COLO829 (cell line): ENCODE data around the gene ZNF276.
"Not testable (repeated sequence)": the region's sequence is repeated elsewhere in the genome, so short reads cannot be mapped to it uniquely, and the experiment has no call there.

Experiments
- DNase-seq: peaks from one replicate; pipeline ENCODE4 v3.0.0; 2012; ENCODE audit warnings: low spot score

Gene ZNF276, protein sequence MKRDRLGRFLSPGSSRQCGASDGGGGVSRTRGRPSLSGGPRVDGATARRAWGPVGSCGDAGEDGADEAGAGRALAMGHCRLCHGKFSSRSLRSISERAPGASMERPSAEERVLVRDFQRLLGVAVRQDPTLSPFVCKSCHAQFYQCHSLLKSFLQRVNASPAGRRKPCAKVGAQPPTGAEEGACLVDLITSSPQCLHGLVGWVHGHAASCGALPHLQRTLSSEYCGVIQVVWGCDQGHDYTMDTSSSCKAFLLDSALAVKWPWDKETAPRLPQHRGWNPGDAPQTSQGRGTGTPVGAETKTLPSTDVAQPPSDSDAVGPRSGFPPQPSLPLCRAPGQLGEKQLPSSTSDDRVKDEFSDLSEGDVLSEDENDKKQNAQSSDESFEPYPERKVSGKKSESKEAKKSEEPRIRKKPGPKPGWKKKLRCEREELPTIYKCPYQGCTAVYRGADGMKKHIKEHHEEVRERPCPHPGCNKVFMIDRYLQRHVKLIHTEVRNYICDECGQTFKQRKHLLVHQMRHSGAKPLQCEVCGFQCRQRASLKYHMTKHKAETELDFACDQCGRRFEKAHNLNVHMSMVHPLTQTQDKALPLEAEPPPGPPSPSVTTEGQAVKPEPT

DNA sequence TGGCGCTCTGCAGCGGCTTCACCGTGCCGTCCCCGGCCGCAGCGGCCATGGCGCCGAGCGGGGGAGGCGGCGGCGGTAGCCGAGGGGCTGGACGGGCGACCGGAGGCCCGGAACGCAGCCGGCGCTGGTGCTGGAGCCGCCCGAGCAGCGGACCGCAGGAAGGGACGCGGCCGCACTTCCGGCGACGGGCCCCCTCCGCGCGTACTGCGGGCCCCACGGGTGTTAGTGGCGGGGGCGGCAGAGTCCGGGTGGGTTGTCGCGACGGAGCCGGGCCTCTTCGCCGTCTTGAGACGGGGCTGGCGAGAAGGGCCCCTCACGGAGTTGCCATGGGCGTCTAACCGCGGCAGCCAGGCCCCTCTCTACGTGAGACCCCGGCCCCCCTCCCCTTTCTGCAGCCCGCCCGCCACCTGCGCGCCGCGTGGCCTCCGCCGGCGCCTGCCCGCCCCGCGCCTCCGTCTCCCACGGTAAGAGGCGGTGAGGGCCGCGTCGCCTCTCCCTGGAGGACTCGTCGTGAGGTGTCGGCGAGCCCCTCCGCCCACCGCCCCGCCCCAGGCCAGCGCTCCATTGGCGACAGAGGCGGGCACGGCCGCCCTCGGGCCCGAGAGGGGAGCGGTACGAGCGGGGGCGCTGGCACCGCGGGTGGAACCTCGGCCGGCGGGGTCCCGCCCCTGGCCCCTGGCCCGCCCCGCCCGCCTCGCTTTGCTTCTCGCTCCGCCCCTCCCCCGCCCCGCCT is at the start of gene ZNF276, which contains the start of gene VPS9D1:
Gene ZNF276 (plus strand): TSS at position 725 of the 733 bp plus-strand sequence. CDS start 104 bp downstream, outside the sequence.
Gene VPS9D1 (minus strand): TSS at position 86 of the 733 bp plus-strand sequence. CDS start 37 bp downstream, at position 49.
- DNase-seq: no peak

DNA sequence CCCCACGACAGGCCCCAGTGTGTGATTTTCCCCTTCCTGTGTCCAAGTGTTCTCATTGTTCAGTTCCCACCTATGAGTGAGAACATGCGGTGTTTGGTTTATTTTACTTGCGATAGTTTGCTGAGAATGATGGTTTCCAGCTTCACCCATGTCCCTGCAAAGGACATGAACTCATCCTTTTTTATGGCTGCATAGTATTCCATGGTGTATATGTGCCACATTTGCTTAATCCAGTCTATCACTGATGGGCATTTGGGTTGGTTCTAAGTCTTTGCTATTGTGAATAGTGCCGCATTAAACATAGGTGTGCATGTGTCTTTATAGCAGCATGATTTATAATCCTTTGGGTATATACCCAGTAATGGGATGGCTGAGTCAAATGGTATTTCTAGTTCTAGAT is 49.8 kb upstream of the ZNF276 start:
- DNase-seq: not testable (repeated sequence)

DNA sequence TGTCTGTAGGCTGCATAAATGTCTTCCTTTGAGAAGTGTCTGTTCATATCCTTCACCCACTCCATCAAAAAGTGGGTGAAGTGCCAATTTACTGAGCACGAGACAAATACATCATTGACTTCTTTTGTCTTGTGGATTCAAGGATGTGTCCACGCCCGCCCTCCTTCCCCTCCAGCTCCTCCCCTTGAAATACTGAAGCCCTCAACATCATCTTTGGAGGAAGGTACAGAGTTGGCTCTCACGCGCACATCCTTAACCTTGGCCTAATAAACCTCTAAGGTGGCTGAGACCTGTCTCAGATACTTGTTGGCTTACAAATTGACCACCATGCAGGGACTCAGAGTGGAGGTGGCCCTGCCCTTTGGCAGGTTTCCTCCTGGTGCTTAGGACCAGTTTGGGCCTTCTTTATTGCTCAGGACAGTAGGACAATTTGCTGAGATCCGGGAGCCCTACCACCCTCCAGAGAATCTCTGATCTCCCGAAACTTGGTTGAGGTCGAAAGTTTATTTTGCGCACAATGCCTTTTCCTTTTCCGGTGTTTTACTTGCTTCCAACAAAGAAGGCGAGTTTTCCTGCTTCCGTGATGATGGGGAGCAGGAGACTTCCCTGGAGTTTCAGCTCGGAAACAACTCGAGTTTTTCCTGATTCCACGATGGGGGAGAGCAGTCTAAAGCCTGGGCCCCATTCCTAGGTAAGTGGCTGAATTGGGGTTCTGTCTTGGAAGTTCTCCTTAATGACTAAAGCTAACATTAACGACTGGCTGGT is 49.0 kb upstream of the ZNF276 start:
- no peak for DNase-seq

DNA sequence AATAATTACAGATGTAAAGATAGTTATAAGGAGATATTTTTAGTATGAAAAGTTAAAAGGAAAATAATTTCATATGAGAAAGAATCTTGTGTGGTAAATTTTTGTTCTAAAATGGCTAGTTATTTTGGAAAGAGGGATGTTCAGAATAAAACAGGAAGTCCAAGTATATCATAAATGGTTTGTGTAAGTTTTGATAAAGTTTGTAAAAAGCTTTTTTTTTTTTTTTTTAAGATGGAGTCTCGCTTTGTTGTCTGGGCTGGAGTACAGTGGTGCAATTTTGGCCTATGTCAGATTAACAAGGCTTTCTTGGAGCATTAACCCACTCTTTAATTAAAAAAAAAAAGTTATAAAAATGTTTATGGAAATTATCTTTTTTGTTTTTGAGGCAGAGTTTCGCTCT is 43.1 kb upstream of the ZNF276 start:
- DNase-seq: no peak

DNA sequence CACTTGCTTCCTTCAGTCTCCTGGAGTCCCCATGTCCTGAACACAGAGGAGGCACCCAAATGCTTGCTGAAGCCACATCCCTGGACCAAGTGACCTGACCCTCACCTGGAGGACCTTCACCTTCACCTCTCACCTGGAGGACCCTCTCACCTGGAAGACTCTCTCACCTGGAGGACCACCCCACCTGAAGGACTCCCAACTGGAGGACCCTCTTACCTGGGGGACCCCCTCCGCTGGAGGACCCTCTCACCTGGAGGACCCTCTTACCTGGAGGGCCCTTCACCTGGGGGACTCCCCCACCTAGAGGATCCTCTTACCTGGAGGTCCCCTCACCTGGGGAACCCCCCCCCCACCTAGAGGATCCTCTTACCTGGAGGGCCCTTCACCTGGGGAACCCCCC is 35.4 kb upstream of the ZNF276 start:
- no peak for DNase-seq

DNA sequence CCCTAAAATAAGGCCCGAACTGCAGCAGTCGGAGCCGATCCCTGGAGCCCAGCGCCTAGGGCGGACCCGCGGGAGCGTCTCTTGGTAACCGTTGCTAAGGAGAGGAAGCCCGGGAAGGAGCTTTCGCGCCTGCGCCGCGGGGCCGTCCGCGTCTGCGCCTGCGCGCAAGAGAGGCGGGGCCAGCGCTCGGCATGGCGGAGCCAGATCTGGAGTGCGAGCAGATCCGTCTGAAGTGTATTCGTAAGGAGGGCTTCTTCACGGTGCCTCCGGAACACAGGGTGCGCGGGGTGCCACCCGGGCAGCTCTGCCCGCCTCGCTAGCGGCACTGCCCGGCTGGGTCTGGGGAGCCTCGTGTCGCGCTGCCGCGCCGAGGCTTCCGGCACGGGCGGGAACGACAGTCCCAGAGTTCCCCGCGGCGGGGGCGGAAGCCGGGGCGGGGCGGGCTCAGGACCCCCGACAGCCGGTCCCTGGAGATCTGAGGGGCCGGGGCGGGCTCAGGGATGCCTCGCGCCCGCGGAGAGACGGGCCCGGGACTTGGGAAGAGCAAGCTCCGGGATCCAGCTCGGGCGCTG is 34.7 kb upstream of the ZNF276 start, which contains the start of gene CDK10:
Gene CDK10 (plus strand): TSS at position 170 of the 572 bp plus-strand sequence. CDS start 22 bp downstream, at position 192.
- DNase-seq: peak; percentile 89

DNA sequence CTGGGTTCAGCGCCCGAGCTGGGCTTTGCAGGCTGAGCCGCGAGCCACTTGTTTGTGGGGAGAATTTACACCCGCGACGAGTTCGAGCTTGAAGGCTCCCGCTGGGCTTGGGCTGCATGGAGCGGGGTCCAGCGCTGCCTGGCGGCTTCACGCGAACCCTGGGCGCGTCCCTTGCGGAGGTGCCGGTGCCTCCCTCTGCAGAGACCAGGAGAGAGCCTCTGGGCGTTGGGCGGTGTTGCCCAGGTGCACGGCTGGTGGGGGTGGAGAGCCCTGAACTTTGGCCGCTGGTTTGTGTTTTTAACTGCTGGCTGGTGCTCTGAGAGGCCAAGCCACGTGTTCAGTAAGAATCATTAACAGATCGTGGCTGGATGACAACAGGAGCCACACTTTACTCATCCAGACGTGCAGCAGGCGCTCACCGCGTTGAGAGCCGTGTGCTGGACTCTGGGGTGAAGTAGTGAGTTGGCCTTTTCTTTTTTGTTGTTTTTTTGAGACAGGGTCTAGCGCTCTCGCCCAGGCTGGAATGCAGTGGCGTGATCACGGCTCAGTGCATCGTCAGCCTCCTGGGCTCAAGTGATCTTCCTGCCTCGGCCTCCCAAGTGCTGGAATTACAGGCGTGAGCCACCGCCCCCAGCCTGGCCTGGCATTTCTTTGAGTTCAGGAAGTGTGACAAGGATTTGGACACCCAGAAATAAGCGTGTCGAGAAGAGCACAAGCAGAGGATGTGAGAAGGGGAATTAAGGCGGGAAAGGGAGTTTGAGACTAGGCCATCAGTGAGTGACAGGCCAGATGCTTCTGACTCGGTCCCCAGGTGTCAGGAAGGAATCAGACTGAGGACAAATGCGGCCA is 34.0 kb upstream of the ZNF276 start:
- no peak for DNase-seq

DNA sequence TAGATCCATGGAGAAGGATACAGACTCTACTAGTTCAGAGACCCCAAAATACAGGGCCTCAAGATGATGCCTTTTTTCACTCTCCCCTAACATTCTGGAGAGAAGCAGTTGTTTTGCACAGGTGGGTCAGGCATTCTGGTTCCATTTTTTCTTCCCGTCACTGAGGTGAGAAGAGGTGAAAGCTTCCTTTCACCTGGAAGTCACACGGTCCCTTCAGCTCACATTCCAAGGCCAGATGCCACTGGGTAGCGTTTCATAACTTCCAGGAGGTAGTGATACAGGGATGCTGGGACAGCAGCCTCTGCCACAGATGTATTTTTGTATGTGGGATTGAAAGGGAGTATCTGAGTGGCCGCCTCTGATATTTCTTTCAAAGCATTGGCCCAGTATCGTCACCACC is 32.9 kb upstream of the ZNF276 start:
- DNase-seq: no peak

DNA sequence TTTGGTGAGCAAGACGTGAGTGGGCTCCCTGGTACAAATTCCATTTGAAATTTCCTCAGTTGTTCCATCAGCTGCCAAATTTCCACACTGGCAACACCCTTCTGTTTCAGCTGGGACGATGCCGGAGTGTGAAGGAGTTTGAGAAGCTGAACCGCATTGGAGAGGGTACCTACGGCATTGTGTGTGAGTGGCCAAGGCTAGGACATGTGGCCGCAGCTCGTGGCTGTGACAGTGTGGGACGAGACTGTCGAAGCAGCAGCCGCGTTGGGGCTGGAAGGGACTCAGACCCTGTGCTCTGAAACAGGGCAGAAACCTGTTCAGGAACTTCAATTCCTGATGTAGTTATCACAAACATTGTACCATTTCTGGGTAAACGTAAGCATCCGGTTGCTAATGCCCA is 32.2 kb upstream of the ZNF276 start:
- DNase-seq: no peak

DNA sequence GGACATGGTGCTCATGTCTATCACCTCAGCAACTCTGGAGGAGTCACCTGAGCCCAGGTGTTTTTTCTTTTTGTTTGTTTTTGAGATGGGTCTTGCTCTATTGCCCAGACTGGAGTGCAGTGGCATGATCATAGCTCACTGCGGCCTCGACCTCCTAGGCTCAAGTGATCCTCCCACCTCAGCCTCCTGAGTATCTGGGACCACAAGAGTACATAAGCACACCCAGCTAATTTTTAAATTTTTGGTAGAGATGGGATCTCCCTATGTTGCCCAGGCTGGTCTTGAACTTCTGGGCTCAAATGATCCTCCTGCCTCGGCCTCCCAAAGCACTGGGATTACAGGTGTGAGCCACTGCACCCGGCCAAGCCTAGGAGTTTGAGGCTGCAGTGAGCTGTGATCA is 31.7 kb upstream of the ZNF276 start:
- not testable (repeated sequence) for DNase-seq

DNA sequence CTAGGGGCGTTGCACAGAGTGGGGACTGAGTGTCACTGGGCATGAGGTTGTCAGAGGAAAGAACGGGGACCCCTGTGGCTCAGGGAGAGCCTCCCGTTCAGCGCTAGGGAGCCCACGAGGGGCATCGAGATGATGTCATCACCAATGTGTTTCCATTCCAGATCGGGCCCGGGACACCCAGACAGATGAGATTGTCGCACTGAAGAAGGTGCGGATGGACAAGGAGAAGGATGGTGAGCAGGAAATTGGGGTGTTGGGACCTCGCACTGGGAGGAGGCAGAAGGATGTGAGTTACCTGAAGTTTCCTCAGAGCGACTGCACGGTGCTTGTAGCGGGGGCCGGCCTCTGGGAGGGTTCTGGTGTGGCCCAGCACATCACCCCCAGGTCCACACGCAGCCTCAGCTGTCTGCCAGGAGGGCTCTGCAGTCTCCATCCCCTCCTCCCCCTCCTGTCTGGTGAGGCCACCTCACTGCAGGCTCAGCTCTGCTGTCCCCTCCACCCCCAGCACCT is 30.9 kb upstream of the ZNF276 start:
- DNase-seq: no peak

DNA sequence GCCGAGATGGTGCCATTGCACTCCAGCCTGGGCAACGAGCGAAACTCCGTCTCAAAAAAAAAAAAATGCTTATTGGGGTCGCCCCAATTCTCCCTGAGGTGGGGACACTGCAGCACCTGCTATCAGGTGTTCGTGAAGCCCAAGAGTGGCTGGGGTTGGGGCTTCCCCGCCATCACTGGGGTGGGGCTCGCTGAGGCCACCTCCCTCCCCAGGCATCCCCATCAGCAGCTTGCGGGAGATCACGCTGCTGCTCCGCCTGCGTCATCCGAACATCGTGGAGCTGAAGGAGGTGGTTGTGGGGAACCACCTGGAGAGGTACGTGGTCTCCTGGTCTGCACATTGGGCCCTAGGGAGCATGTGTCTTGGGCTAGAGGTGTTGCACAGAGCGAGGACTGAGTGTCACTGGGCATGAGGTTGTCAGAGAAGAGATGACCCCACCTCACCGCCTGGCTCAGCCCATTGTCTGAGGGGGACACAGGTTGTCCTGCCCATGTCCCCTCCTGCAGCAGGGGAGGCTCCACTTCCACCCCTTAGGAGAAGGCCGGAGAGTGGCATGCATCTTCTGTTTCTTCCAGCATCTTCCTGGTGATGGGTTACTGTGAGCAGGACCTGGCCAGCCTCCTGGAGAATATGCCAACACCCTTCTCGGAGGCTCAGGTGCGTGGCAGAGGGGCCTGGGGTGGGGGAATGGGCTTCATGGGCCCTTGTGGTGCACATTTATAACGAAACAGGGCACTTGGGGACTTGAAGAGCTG is 29.9 kb upstream of the ZNF276 start:
- no peak for DNase-seq

DNA sequence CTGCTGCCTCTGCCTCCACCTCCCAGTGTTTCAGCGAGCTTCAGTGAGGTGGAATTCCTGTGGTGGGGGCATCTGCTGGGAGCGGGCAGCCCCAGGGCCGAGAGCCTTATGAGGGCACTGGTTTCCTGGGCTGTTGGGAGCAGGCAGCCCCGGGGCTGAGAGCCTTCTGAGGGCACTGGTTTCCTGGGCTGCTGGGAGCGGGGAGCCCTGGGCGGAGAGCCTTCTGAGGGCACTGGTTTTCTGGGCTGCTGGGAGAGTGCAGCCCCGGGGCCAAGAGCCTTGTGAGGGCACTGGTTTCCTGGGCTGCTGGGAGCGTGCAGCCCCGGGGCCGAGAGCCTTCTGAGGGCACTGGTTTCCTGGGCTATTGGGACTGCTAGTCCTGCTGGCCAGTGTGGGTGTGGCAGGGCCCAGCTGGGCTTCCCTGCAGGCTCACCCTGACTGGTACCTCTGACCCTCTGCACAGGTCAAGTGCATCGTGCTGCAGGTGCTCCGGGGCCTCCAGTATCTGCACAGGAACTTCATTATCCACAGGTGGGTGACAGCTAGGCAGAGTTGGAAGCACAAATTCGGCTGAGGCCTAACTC is 29.3 kb upstream of the ZNF276 start:
- no peak for DNase-seq

DNA sequence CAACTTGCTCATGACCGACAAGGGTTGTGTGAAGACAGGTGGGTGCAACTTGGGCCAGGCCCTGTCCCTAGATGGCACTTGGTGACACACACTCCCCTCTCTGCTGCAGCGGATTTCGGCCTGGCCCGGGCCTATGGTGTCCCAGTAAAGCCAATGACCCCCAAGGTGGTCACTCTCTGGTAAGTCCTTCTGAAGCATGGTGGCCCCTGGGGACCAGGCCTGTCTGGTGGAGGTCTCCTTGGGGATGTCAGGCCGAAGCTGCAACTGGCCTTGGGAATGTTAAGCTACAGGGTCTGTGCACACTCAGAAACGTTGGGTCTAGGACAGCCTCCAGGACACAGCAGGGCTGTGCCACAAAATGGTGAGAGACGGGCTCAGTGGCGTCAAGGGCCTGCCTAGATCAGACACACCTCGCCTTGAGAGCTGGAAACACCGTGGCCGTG is 28.0 kb upstream of the ZNF276 start:
- no peak for DNase-seq

DNA sequence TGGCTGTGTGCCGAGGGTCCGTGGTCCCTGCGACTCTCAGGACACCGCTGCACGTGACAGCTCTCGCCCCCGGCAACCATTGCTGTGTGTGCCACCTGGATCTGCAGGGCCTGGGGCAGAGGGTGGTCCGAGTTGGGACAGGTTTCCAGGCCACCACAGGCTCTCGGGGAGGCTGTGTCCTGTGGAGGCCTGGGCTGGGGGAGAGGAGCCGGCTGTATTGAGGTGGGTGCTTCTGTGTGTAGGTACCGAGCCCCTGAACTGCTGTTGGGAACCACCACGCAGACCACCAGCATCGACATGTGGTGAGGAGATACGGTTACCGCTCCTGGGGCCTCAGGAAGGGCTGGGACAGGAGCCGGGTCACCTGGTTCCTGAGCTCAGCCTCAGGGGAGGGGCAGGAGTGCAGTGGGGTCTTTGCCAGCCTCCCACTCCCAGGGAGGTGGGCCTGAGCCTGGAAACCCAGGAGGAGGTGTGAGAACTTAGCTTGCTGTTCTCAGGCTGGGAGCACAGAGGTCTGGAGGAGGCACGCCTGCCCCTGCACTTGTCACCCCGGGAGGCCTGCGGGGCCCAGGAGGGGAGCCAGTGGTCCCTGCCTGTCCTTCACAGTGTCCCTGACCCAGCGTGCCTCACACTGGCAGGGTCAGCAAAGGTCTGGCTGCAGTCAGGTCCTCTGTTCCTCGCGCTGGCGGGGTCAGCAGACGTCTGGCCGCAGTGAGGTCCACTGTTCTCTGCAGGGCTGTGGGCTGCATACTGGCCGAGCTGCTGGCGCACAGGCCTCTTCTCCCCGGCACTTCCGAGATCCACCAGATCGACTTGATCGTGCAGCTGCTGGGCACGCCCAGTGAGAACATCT is 27.2 kb upstream of the ZNF276 start:
- no peak for DNase-seq

DNA sequence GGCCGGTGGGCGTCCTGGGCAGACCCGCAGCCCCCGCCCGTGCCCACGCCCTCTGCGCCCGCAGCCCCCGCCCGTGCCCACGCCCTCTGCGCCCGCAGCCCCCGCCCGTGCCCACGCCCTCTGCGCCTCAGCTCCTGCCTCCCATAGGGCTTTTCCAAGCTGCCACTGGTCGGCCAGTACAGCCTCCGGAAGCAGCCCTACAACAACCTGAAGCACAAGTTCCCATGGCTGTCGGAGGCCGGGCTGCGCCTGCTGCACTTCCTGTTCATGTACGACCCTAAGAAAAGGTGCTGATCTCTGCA is 26.6 kb upstream of the ZNF276 start:
- not testable (repeated sequence) for DNase-seq

DNA sequence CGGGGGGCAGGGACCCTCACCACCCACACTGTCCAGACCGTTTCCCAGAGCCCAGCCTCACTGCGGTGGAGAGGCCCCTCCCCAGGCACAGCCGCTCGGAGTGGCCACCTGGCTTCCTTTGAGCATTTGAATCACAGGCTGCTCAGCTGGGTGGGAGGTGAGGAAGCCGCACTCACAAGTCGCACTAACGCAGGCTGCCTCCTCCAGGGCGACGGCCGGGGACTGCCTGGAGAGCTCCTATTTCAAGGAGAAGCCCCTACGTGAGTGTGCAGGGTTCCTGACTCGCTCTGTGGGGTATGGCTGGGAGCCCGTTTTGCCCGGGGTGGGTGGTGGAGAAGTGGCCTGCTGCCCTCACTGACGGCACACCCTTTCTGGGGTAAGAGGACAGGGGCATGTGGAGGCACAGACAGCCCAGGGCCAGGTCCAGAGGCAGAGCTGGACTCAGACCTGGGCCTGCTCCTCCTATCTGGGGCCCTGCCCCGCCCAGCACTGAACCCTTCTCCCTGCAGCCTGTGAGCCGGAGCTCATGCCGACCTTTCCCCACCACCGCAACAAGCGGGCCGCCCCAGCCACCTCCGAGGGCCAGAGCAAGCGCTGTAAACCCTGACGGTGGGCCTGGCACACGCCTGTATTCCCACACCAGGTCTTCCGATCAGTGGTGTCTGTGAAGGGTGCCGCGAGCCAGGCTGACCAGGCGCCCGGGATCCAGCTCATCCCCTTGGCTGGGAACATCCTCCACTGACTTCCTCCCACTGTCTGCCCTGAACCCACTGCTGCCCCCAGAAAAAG is 26.1 kb upstream of the ZNF276 start:
- no peak for DNase-seq
